Parathyroid adenoma (tissue), 2 donors: ENCODE results near the gene ROR2.
"Not testable (repeated sequence)": the region's sequence is repeated elsewhere in the genome, so short reads cannot be mapped to it uniquely, and the experiment has no call there.

Source experiments
- H2AFZ ChIP-seq: fragments of 300-600 bp; sonication (generic); one replicate; pipeline ENCODE4 v1.7.0; 2017; ENCODE audit warnings: antibody characterized with exemption, mild to moderate bottlenecking
- H3K27ac ChIP-seq: fragments of 300-600 bp; sonication (generic); one replicate; pipeline ENCODE4 v1.7.0; 2017
- H3K27me3 ChIP-seq: fragments of 300-600 bp; sonication (generic); one replicate; pipeline ENCODE4 v1.7.0; 2017; ENCODE audit warnings: low read length; ENCODE audit not compliant: control insufficient read depth, insufficient read depth
- H3K36me3 ChIP-seq: fragments of 300-600 bp; sonication (generic); one replicate; pipeline ENCODE4 v1.7.0; 2017; ENCODE audit warnings: low read length; ENCODE audit not compliant: control insufficient read depth, insufficient read depth
- H3K4me1 ChIP-seq: fragments of 300-600 bp; sonication (generic); one replicate; pipeline ENCODE4 v1.7.0; 2017; ENCODE audit warnings: control low read depth
- H3K4me2 ChIP-seq: fragments of 300-600 bp; sonication (generic); one replicate; pipeline ENCODE4 v1.7.0; 2017; ENCODE audit warnings: low read length
- H3K4me3 ChIP-seq: fragments of 300-600 bp; sonication (generic); one replicate; pipeline ENCODE4 v1.7.0; 2017; ENCODE audit warnings: low read depth, low read length
- H3K79me2 ChIP-seq: fragments of 300-600 bp; sonication (generic); one replicate; pipeline ENCODE4 v1.7.0; 2017; ENCODE audit warnings: control low read depth
- H3K9ac ChIP-seq: fragments of 300-600 bp; sonication (generic); one replicate; pipeline ENCODE4 v1.7.0; 2017; ENCODE audit warnings: mild to moderate bottlenecking
- H3K9me3 ChIP-seq: fragments of 300-600 bp; sonication (generic); one replicate; pipeline ENCODE4 v1.7.0; 2017; ENCODE audit warnings: low read length; ENCODE audit not compliant: control insufficient read depth
- CTCF ChIP-seq: fragments of 300-600 bp; sonication (generic); IDR thresholded peaks from one replicate; pipeline ENCODE4 v1.7.0; 2017; ENCODE audit warnings: antibody characterized with exemption, mild to moderate bottlenecking
- donor health status: primary hyperparathyroidism.

The ROR2 gene

GRCh38 chr9:91799113-91799744 is 150.8 kb downstream of the ROR2 start:
- no peaks in the 10 kb centered on the region for H3K36me3 ChIP-seq
- no peak for TF ChIP-seq CTCF
- H3K4me3 ChIP-seq = no peak overlapping the region
- no peaks in the 10 kb centered on the region for H3K27me3 ChIP-seq
- H3K4me2 ChIP-seq = no peak overlapping the region
- no peaks in the 10 kb centered on the region for H3K9me3 ChIP-seq
- no peak overlapping the region for H3K9ac ChIP-seq
- H3K4me1 ChIP-seq = peaks cover 2% of the 10 kb centered on the region
- H3K27ac ChIP-seq = no peak overlapping the region
- H2AFZ ChIP-seq = no peak overlapping the region
- H3K79me2 ChIP-seq = no peaks in the 10 kb centered on the region

GRCh38 chr9:91798273-91799112 is 151.5 kb downstream of the ROR2 start:
- not testable (repeated sequence) for H3K27me3 ChIP-seq, H3K36me3 ChIP-seq, H3K4me1 ChIP-seq, H3K27ac ChIP-seq, H3K9ac ChIP-seq, H2AFZ ChIP-seq, H3K4me2 ChIP-seq, H3K79me2 ChIP-seq, H3K9me3 ChIP-seq, H3K4me3 ChIP-seq

GRCh38 chr9:91797517-91797916 is 152.5 kb downstream of the ROR2 start:
- H3K27ac ChIP-seq, H3K4me1 ChIP-seq, H3K27me3 ChIP-seq, H3K9me3 ChIP-seq, H3K9ac ChIP-seq, H2AFZ ChIP-seq, H3K4me3 ChIP-seq, H3K36me3 ChIP-seq, H3K79me2 ChIP-seq, H3K4me2 ChIP-seq: not testable (repeated sequence)

GRCh38 chr9:91796516-91796915 is 153.5 kb downstream of the ROR2 start:
- H2AFZ ChIP-seq, H3K4me3 ChIP-seq, H3K4me1 ChIP-seq, H3K36me3 ChIP-seq, H3K79me2 ChIP-seq, H3K4me2 ChIP-seq, H3K27ac ChIP-seq, H3K9ac ChIP-seq, H3K27me3 ChIP-seq, H3K9me3 ChIP-seq: not testable (repeated sequence)

- TF ChIP-seq CTCF = no peak
These were observed 154.3 kb downstream of the ROR2 start for GRCh38 chr9:91795598-91796241.

GRCh38 chr9:91793371-91793770 is 156.7 kb downstream of the ROR2 start:
- not testable (repeated sequence) for H3K9ac ChIP-seq, H3K36me3 ChIP-seq, H3K79me2 ChIP-seq, H2AFZ ChIP-seq, H3K4me2 ChIP-seq, H3K4me3 ChIP-seq, H3K9me3 ChIP-seq, H3K27ac ChIP-seq, H3K4me1 ChIP-seq, H3K27me3 ChIP-seq

More at GRCh38 chr9:91795598-91796241, 154.3 kb downstream of the ROR2 start:
- H3K27me3 ChIP-seq = no peaks in the 10 kb centered on the region
- H2AFZ ChIP-seq = no peak overlapping the region
- no peak overlapping the region for H3K4me2 ChIP-seq
- H3K9me3 ChIP-seq = no peaks in the 10 kb centered on the region
- no peak overlapping the region for H3K9ac ChIP-seq
- no peaks in the 10 kb centered on the region for H3K36me3 ChIP-seq
- H3K79me2 ChIP-seq = no peaks in the 10 kb centered on the region
- no peak overlapping the region for H3K27ac ChIP-seq
- H3K4me3 ChIP-seq = no peak overlapping the region
- H3K4me1 ChIP-seq = no peaks in the 10 kb centered on the region
